ENCODE data around the gene GAPT. TPM values are rescaled to one million over a fixed set of nuclear protein-coding genes. Genes with fewer than 3 reads are reported as not detected.

The GAPT gene
- total RNA-seq, 1 experiment from 2014 or later, result not detected

DNA sequence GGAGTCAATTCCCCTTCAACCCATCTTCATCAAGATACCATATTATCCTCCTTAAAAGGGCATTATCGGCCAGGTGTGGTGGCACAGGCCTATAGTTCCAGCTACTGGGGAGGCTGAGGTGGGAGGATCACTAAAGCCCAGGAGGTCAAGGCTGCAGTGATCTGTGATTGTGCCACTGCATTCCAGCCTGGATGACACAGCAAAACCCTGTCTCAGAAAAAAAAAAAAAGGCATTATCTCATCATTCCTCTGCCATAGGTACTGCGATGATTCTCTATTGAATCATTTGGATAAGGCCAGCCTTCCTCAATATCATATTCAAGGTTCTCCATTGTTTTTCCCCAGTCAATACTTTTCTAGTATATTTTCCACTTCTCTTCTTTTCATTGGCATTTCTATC is 52.5 kb downstream of the GAPT start:
- H3K4me3 ChIP-seq, result no peak overlapping the region
- H3K79me2 ChIP-seq (ENCODE audit: low read depth), result no peaks in the 10 kb centered on the region
- H3K4me1 ChIP-seq (replicated peaks; ENCODE audit: insufficient read depth), result no peaks in the 10 kb centered on the region; the same call in 1 of the 2 replicates
- H3K36me3 ChIP-seq (ENCODE audit: low read depth), result no peaks in the 10 kb centered on the region
- no peak overlapping the region for H3K4me2 ChIP-seq
- peaks cover 8% of the 10 kb centered on the region; the same call in 1 of the 2 replicates for H3K9me3 ChIP-seq (ENCODE audit: insufficient read depth, low read depth)
- H3K9me2 ChIP-seq (ENCODE audit: insufficient read depth), result no peaks in the 10 kb centered on the region
- H4K20me1 ChIP-seq (ENCODE audit: insufficient read depth), result no peaks in the 10 kb centered on the region
- no peak overlapping the region for H2AFZ ChIP-seq
- H3K27me3 ChIP-seq (ENCODE audit: insufficient read depth, low read depth), result no peaks in the 10 kb centered on the region
- H3F3A ChIP-seq (ENCODE audit: insufficient read depth, low read depth), result no peaks in the 10 kb centered on the region
- no peak overlapping the region for H3K27ac ChIP-seq
- intact Hi-C loops (cut with micrococcal nuclease; ENCODE audit: unreplicated experiment), result no loop called here
- TF ChIP-seq EZH2 (IDR thresholded peaks at IDR 0.05; ENCODE audit: low read depth), result no peak
- TF ChIP-seq, protein P1, sequence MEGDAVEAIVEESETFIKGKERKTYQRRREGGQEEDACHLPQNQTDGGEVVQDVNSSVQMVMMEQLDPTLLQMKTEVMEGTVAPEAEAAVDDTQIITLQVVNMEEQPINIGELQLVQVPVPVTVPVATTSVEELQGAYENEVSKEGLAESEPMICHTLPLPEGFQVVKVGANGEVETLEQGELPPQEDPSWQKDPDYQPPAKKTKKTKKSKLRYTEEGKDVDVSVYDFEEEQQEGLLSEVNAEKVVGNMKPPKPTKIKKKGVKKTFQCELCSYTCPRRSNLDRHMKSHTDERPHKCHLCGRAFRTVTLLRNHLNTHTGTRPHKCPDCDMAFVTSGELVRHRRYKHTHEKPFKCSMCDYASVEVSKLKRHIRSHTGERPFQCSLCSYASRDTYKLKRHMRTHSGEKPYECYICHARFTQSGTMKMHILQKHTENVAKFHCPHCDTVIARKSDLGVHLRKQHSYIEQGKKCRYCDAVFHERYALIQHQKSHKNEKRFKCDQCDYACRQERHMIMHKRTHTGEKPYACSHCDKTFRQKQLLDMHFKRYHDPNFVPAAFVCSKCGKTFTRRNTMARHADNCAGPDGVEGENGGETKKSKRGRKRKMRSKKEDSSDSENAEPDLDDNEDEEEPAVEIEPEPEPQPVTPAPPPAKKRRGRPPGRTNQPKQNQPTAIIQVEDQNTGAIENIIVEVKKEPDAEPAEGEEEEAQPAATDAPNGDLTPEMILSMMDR (conservative IDR thresholded peaks at IDR 0.05), result no peak
- CTCF ChIA-PET, result no interaction called here
- no peak for DNase-seq
- BruUV-seq (replicated peaks), result no TSS peak
- POLR2A ChIA-PET (ENCODE audit: unreplicated experiment), result no interaction called here

GRCh38 chr5:58544195-58544594 is 53.0 kb downstream of the GAPT start:
- no peak overlapping the region for H3K27ac ChIP-seq
- BruUV-seq (replicated peaks), result no TSS peak
- H3K27me3 ChIP-seq (ENCODE audit: insufficient read depth, low read depth), result no peaks in the 10 kb centered on the region
- no peak for TF ChIP-seq EZH2 (IDR thresholded peaks at IDR 0.05; ENCODE audit: low read depth)
- TF ChIP-seq, protein P1 (conservative IDR thresholded peaks at IDR 0.05), result no peak
- no peak overlapping the region for H2AFZ ChIP-seq
- no peaks in the 10 kb centered on the region for H3F3A ChIP-seq (ENCODE audit: insufficient read depth, low read depth)
- POLR2A ChIA-PET (ENCODE audit: unreplicated experiment), result no interaction called here
- no peaks in the 10 kb centered on the region for H3K36me3 ChIP-seq (ENCODE audit: low read depth)
- no peak overlapping the region for H3K4me2 ChIP-seq
- CTCF ChIA-PET, result no interaction called here
- H3K4me1 ChIP-seq (replicated peaks; ENCODE audit: insufficient read depth), result no peaks in the 10 kb centered on the region; the same call in 1 of the 2 replicates
- H3K9me3 ChIP-seq (ENCODE audit: insufficient read depth, low read depth), result peaks cover 8% of the 10 kb centered on the region; the same call in 1 of the 2 replicates
- intact Hi-C loops (cut with micrococcal nuclease; ENCODE audit: unreplicated experiment), result no loop called here
- H4K20me1 ChIP-seq (ENCODE audit: insufficient read depth), result no peaks in the 10 kb centered on the region
- no peak for DNase-seq
- no peaks in the 10 kb centered on the region for H3K9me2 ChIP-seq (ENCODE audit: insufficient read depth)
- H3K4me3 ChIP-seq, result no peak overlapping the region
- no peaks in the 10 kb centered on the region for H3K79me2 ChIP-seq (ENCODE audit: low read depth)

DNA sequence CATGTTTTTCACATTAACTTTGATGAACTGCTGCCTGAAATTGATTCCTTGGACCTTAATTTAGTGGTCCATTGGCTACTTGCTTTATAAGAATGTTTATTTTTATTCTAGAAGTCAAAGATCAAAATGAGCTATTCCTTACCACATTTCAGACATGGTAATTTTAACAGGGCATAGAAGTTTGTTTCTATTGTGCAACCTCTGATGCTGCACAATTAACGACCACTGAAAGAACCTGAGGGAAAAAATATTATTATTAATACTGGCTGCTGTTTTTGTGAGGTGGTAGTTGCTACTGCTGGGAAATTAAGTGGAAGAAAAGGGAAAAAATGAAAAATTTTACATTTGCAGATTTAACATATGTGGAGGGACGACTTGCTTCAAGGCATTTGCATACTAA is 53.7 kb downstream of the GAPT start:
- no peaks in the 10 kb centered on the region for H3K36me3 ChIP-seq (ENCODE audit: low read depth)
- H2AFZ ChIP-seq, result no peak overlapping the region
- H3K4me2 ChIP-seq, result no peak overlapping the region
- POLR2A ChIA-PET (ENCODE audit: unreplicated experiment), result no interaction called here
- no peak overlapping the region for H3K27ac ChIP-seq
- H3K27me3 ChIP-seq (ENCODE audit: insufficient read depth, low read depth), result no peaks in the 10 kb centered on the region
- H4K20me1 ChIP-seq (ENCODE audit: insufficient read depth), result no peaks in the 10 kb centered on the region
- H3K9me2 ChIP-seq (ENCODE audit: insufficient read depth), result no peaks in the 10 kb centered on the region
- no peaks in the 10 kb centered on the region for H3K79me2 ChIP-seq (ENCODE audit: low read depth)
- no peaks in the 10 kb centered on the region for H3F3A ChIP-seq (ENCODE audit: insufficient read depth, low read depth)
- DNase-seq, result no peak
- intact Hi-C loops (cut with micrococcal nuclease; ENCODE audit: unreplicated experiment), result no loop called here
- no peak overlapping the region for H3K4me3 ChIP-seq
- CTCF ChIA-PET, result no interaction called here
- BruUV-seq (replicated peaks), result no TSS peak
- no peaks in the 10 kb centered on the region; the same call in 1 of the 2 replicates for H3K4me1 ChIP-seq (replicated peaks; ENCODE audit: insufficient read depth)
- no peak for TF ChIP-seq EZH2 (IDR thresholded peaks at IDR 0.05; ENCODE audit: low read depth)
- TF ChIP-seq, protein P1 (conservative IDR thresholded peaks at IDR 0.05), result no peak
- peaks cover 8% of the 10 kb centered on the region; the same call in 1 of the 2 replicates for H3K9me3 ChIP-seq (ENCODE audit: insufficient read depth, low read depth)

All from PC-9 (cell line).